Measurements from ENCODE around the gene RHOA. TPM values are rescaled to one million over a fixed set of nuclear protein-coding genes. Genes with fewer than 3 reads are reported as not detected.

RHOA gene
- polyA plus RNA-seq, 2 of the 4 experiments (the other 2 are of a cell fraction): 332 to 549 TPM

DNA sequence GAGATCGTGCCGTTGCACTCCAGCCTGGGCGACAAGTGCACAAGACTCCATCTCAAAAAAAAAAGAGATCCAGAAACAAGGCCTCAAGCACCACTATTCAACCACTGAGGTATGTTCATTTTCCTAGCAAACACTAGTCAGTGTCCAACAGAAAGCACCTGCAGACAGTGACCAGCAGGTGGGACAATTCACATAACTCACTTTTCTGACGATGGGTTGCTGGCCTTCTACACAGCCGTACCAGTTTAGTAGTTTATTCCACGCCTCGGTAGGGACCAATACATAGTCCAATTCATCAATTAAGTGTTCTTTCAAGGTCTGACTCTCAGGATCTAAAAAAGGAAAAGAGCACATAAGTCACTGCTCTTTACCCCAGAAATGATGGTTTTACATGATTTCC lies 84.3 kb downstream of the RHOA start:
- FAIRE-seq (no peak), DNase-seq (ENCODE audit: low read depth in 1 of 2, low spot score in 1 of 2) (peak in 1 of 2 experiments; percentile 44), ATAC-seq (peak; percentile 70 to 82; a peak in 5 of 6 replicates)
- Histone ChIP-seq H3K4me1 (no peaks in the 10 kb centered on the region), H3K4me3 (no peak overlapping the region), H3K9me3 (no peaks in the 10 kb centered on the region), H3K27ac (no peak overlapping the region), H3K4me2 (no peak overlapping the region)
- ChIA-PET CTCF (interaction anchor here (0.9 to 1.0 kb wide), 2 partner anchors 10 to 120 kb away, joined by 4 to 5 read pairs; no protein-coding TSS in a partner anchor), POLR2A (no interaction called here)
- 86% methylated on average over 7 of the region's 7 CpGs for WGBS (ENCODE audit: missing lambda C conversion rate)
- TF ChIP-seq ZC3H11A (IDR thresholded peaks at IDR 0.05) (no peak), BHLHE40 (IDR thresholded peaks at IDR 0.05; ENCODE audit: low read depth, low read length) (no peak), SMC3 (IDR thresholded peaks at IDR 0.05) (0 out of 3 replicates have a peak, but pooled peaks have one; percentile 14), RAD21 (conservative IDR thresholded peaks at IDR 0.05 in 1 of 2, IDR thresholded peaks at IDR 0.05 in 1 of 2) (peak in 1 of 2 experiments; percentile 23; a peak in 1 of 5 replicates), MYC (IDR thresholded peaks at IDR 0.05; ENCODE audit: borderline replicate concordance, low read length) (no peak), ESRRA (IDR thresholded peaks at IDR 0.05; ENCODE audit: borderline replicate concordance, low read length) (no peak)

DNA sequence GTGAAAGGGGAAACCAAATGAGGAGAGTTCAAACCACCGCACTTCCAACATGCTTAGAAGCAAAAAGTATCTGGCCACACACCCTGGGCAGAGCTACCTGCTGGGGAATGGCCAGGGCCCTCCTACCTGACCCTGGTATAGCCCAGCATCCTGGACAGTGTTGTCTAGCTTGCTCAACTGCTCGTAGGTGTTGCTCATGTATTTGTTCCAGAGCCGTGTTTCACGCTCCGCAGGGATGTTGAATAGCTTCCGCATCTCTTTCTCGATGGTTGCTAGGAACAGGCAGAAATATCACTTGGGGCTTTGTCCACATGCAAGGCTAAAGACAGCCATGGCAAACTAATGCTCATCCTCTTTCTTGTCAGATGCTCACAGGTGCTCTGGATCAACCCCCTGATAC lies 87.0 kb downstream of the RHOA start:
- FAIRE-seq (no peak), ATAC-seq (no peak), DNase-seq (ENCODE audit: low read depth in 1 of 2, low spot score in 1 of 2) (no peak)
- no peaks in the 10 kb centered on the region for H3K4me1 ChIP-seq
- TF ChIP-seq CHD4 (IDR thresholded peaks at IDR 0.05; ENCODE audit: borderline replicate concordance) (no peak), NPAS2 (CRISPR knock-in tag; IDR thresholded peaks at IDR 0.05; ENCODE audit: borderline replicate concordance) (no peak), GATA3 (IDR thresholded peaks at IDR 0.05; ENCODE audit: borderline replicate concordance) (no peak), MAZ (IDR thresholded peaks at IDR 0.05; ENCODE audit: borderline replicate concordance, low read depth, low read length) (no peak), RAD21 (conservative IDR thresholded peaks at IDR 0.05 in 1 of 2, IDR thresholded peaks at IDR 0.05 in 1 of 2) (no peak), POLR2AphosphoS2 (conservative IDR thresholded peaks at IDR 0.05; ENCODE audit: low read length) (no peak), CBX8 (IDR thresholded peaks at IDR 0.05) (no peak), JUNB (IDR thresholded peaks at IDR 0.05) (no peak), HEYL (CRISPR knock-in tag; IDR thresholded peaks at IDR 0.05) (no peak), CHD2 (IDR thresholded peaks at IDR 0.05; ENCODE audit: low read length, partially characterized antibody) (no peak), CBX2 (IDR thresholded peaks at IDR 0.05; ENCODE audit: borderline replicate concordance, low read depth) (no peak), MYC (IDR thresholded peaks at IDR 0.05; ENCODE audit: borderline replicate concordance, low read length) (no peak), KDM1A (IDR thresholded peaks at IDR 0.05; ENCODE audit: low read depth) (no peak)
- TF ChIP-seq, protein P1, sequence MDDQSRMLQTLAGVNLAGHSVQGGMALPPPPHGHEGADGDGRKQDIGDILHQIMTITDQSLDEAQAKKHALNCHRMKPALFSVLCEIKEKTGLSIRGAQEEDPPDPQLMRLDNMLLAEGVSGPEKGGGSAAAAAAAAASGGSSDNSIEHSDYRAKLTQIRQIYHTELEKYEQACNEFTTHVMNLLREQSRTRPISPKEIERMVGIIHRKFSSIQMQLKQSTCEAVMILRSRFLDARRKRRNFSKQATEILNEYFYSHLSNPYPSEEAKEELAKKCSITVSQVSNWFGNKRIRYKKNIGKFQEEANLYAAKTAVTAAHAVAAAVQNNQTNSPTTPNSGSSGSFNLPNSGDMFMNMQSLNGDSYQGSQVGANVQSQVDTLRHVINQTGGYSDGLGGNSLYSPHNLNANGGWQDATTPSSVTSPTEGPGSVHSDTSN (IDR thresholded peaks at IDR 0.05): no peak
- TF ChIP-seq, protein P2, sequence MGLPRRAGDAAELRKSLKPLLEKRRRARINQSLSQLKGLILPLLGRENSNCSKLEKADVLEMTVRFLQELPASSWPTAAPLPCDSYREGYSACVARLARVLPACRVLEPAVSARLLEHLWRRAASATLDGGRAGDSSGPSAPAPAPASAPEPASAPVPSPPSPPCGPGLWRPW (IDR thresholded peaks at IDR 0.05): no peak
- TF ChIP-seq, protein P3, sequence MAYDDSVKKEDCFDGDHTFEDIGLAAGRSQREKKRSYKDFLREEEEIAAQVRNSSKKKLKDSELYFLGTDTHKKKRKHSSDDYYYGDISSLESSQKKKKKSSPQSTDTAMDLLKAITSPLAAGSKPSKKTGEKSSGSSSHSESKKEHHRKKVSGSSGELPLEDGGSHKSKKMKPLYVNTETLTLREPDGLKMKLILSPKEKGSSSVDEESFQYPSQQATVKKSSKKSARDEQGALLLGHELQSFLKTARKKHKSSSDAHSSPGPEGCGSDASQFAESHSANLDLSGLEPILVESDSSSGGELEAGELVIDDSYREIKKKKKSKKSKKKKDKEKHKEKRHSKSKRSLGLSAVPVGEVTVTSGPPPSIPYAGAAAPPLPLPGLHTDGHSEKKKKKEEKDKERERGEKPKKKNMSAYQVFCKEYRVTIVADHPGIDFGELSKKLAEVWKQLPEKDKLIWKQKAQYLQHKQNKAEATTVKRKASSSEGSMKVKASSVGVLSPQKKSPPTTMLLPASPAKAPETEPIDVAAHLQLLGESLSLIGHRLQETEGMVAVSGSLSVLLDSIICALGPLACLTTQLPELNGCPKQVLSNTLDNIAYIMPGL (CRISPR knock-in tag; IDR thresholded peaks at IDR 0.05; ENCODE audit: borderline replicate concordance): no peak
- POLR2A ChIA-PET: no interaction called here
- H3K4me3 ChIP-seq: no peak overlapping the region
- CTCF ChIA-PET: interaction anchor here (0.8 kb wide), 1 partner anchor 191 kb away, joined by 3 read pairs; no protein-coding TSS in a partner anchor
- WGBS (ENCODE audit: missing lambda C conversion rate): 100% methylated on average over 7 of the region's 7 CpGs
- H3K4me2 ChIP-seq: no peak overlapping the region
- no peaks in the 10 kb centered on the region for H3K9me3 ChIP-seq
- H3K27ac ChIP-seq: no peak overlapping the region
